Gastrocnemius medialis (tissue), 4 donors: ENCODE results near the gene ZC2HC1B. TPM values are rescaled to one million over a fixed set of nuclear protein-coding genes. Genes with fewer than 3 reads are reported as not detected.
"Not testable (repeated sequence)": the region's sequence is repeated elsewhere in the genome, so short reads cannot be mapped to it uniquely, and the experiment has no call there.

Experiments used
- ATAC-seq, 2 donors: fragments of 150-250 bp; one replicate each; pipeline ENCODE4 v1.9.1; 2016
- DNase-seq, 2 donors: peaks; one replicate each; pipeline ENCODE4 v3.0.0-alpha.2; 2019
- H3K27ac ChIP-seq, 4 donors: fragments of 200-600 bp; sonication (generic); 1 replicate in 1 of 4; 2 replicates in 3 of 4; pipeline ENCODE4 v1.5.1; 2016 to 2018; ENCODE audit warnings: mild to moderate bottlenecking in 2 of 4, moderate library complexity in 1 of 4
- H3K27me3 ChIP-seq, 3 donors: fragments of 200-600 bp; sonication (generic) in 2 of 3; 1 replicate in 1 of 3; 2 replicates in 2 of 3; pipeline versions ENCODE4 v1.5.1 to v1.6.0; 2016 to 2019; ENCODE audit warnings: mild to moderate bottlenecking in 1 of 3, moderate library complexity in 1 of 3
- H3K36me3 ChIP-seq, 2 donors: fragments of 200-600 bp; sonication (generic) in 1 of 2; one replicate each; pipeline ENCODE4 v1.5.1; 2017 to 2018
- H3K4me1 ChIP-seq, 2 donors: fragments of 200-600 bp; sonication (generic) in 1 of 2; one replicate each; pipeline ENCODE4 v1.5.1; 2016 to 2017; ENCODE audit warnings: mild to moderate bottlenecking in 2 of 2
- H3K4me3 ChIP-seq, 4 donors: fragments of 200-600 bp; sonication (generic) in 3 of 4; 1 replicate in 1 of 4; 2 replicates in 3 of 4; pipeline ENCODE4 v1.5.1; 2016 to 2019; ENCODE audit warnings: mild to moderate bottlenecking in 2 of 4
- H3K9me3 ChIP-seq, 3 donors: fragments of 200-600 bp; sonication (generic) in 2 of 3; 1 replicate in 1 of 3; 2 replicates in 2 of 3; pipeline ENCODE4 v1.5.1; 2016 to 2019
- CTCF ChIP-seq, 5 experiments: fragments of 450-650 bp in 3 of 5; fragments of 200-600 bp in 2 of 5; sonication (generic) in 2 of 5; IDR thresholded peaks in 4 of 5; conservative IDR thresholded peaks in 1 of 5; 1 replicate in 4 of 5; 2 replicates in 1 of 5; pipeline ENCODE4 v1.5.1; 2016 to 2019; ENCODE audit warnings: antibody characterized with exemption in 5 of 5, mild to moderate bottlenecking in 3 of 5, moderate library complexity in 3 of 5
- POLR2A ChIP-seq, 2 donors: fragments of 450-650 bp; IDR thresholded peaks; one replicate each; pipeline ENCODE4 v1.6.1; 2017; ENCODE audit warnings: antibody characterized with exemption in 2 of 2, mild to moderate bottlenecking in 2 of 2, moderate library complexity in 2 of 2
- in situ Hi-C, 4 donors: fragments of 200-750 bp; cut with MboI; loops; one replicate each; pipeline versions ENCODE4 v1.15.0 to v1.8.0; 2017; ENCODE audit warnings: low sequenced_read_pairs in 4 of 4
- intact Hi-C: fragments of 100-400 bp; cut with DNase I; formaldehyde crosslinking; loops from one replicate; pipeline ENCODE4 v1.15.1; 2023; ENCODE audit warnings: low total_unique reads
- total RNA-seq, 4 donors: library from RNA; depleted of rRNA; stranded (reverse); fragments of >200 nt; gene quantifications; one replicate each; pipeline versions ENCODE4 v1.1.0 to v1.2.3, GENCODE V29; 2016

ZC2HC1B gene
- total RNA-seq, 4 donors from 2014 or later: not detected

- ATAC-seq: no peak
- in situ Hi-C loops: no loop called here
- DNase-seq: no peak
- H3K4me3 ChIP-seq: no peak overlapping the region
- no peaks in the 10 kb centered on the region for H3K27me3 ChIP-seq
- H3K4me1 ChIP-seq: no peaks in the 10 kb centered on the region
- intact Hi-C loops: no loop called here
- H3K27ac ChIP-seq: no peak overlapping the region
- TF ChIP-seq CTCF (IDR thresholded peaks at IDR 0.05 in 4 of 5, conservative IDR thresholded peaks at IDR 0.05 in 1 of 5) (no peak), POLR2A (IDR thresholded peaks at IDR 0.05) (no peak)
- H3K9me3 ChIP-seq: peaks cover 0 to 9% (median 0%) of the 10 kb centered on the region in 3 donors
- no peaks in the 10 kb centered on the region for H3K36me3 ChIP-seq
These were observed 48.4 kb downstream of the ZC2HC1B start for GRCh38 chr6:143912671-143913070.

GRCh38 chr6:143917026-143917425 lies 52.8 kb downstream of the ZC2HC1B start:
- ATAC-seq, in situ Hi-C loops, H3K27ac ChIP-seq, H3K27me3 ChIP-seq, intact Hi-C loops, H3K36me3 ChIP-seq, H3K9me3 ChIP-seq, DNase-seq, H3K4me3 ChIP-seq, H3K4me1 ChIP-seq: not testable (repeated sequence)

- Histone ChIP-seq H3K27ac (no peak overlapping the region), H3K9me3 (no peaks in the 10 kb centered on the region), H3K4me1 (no peaks in the 10 kb centered on the region), H3K4me3 (no peak overlapping the region), H3K36me3 (no peaks in the 10 kb centered on the region), H3K27me3 (no peaks in the 10 kb centered on the region)
- TF ChIP-seq CTCF (IDR thresholded peaks at IDR 0.05 in 4 of 5, conservative IDR thresholded peaks at IDR 0.05 in 1 of 5): no peak
- TF ChIP-seq POLR2A (IDR thresholded peaks at IDR 0.05): no peak
- intact Hi-C loops (no loop called here), in situ Hi-C loops (no loop called here)
- ATAC-seq (no peak), DNase-seq (no peak)
These were observed 64.6 kb downstream of the ZC2HC1B start for GRCh38 chr6:143928853-143929252.

GRCh38 chr6:143929975-143930374 lies 65.7 kb downstream of the ZC2HC1B start:
- in situ Hi-C loops: loop anchor here in 1 of 4 donors (10.0 kb wide), 1 partner anchor 85 kb away; no protein-coding TSS in a partner anchor
- intact Hi-C loops: no loop called here
- no peaks in the 10 kb centered on the region for H3K4me1 ChIP-seq
- no peaks in the 10 kb centered on the region for H3K9me3 ChIP-seq
- no peak overlapping the region for H3K4me3 ChIP-seq
- no peak for ATAC-seq
- H3K36me3 ChIP-seq: no peaks in the 10 kb centered on the region
- H3K27ac ChIP-seq: no peak overlapping the region
- no peak for DNase-seq
- no peaks in the 10 kb centered on the region for H3K27me3 ChIP-seq
- TF ChIP-seq POLR2A (IDR thresholded peaks at IDR 0.05): no peak
- TF ChIP-seq CTCF (IDR thresholded peaks at IDR 0.05 in 4 of 5, conservative IDR thresholded peaks at IDR 0.05 in 1 of 5): no peak

- Histone ChIP-seq H3K27me3 (no peaks in the 10 kb centered on the region), H3K27ac (no peak overlapping the region), H3K4me3 (no peak overlapping the region), H3K36me3 (no peaks in the 10 kb centered on the region), H3K4me1 (no peaks in the 10 kb centered on the region), H3K9me3 (no peaks in the 10 kb centered on the region)
- no peak for ATAC-seq
- no peak for TF ChIP-seq CTCF (IDR thresholded peaks at IDR 0.05 in 4 of 5, conservative IDR thresholded peaks at IDR 0.05 in 1 of 5)
- TF ChIP-seq POLR2A (IDR thresholded peaks at IDR 0.05): no peak
- no peak for DNase-seq
- intact Hi-C loops: no loop called here
- in situ Hi-C loops: loop anchor here in 1 of 4 donors (10.0 kb wide), 1 partner anchor 80 kb away; no protein-coding TSS in a partner anchor
These were observed 70.1 kb downstream of the ZC2HC1B start for GRCh38 chr6:143934331-143934730.
